KMS-11 (cell line): ENCODE measurements around the gene CAMTA1.

ENCODE experiments used
- H2AFZ ChIP-seq: fragments of 200-600 bp; sonication (generic); 2 replicates; pipeline ENCODE4 v1.6.1; 2016; ENCODE audit warnings: antibody characterized with exemption, mixed run types, low read depth
- H3K27ac ChIP-seq: fragments of 200-600 bp; sonication (generic); 2 replicates; pipeline ENCODE4 v1.6.1; 2016; ENCODE audit warnings: mild to moderate bottlenecking, mixed run types
- H3K27me3 ChIP-seq: fragments of 200-600 bp; sonication (generic); 2 replicates; pipeline ENCODE4 v1.6.1; 2017; ENCODE audit warnings: mild to moderate bottlenecking, low read depth, mixed run types, moderate library complexity; ENCODE audit not compliant: insufficient read depth
- H3K36me3 ChIP-seq: fragments of 200-600 bp; sonication (generic); 2 replicates; pipeline ENCODE4 v1.6.1; 2017; ENCODE audit warnings: mild to moderate bottlenecking, mixed run types; ENCODE audit not compliant: insufficient read depth
- H3K4me1 ChIP-seq: fragments of 200-600 bp; sonication (generic); 2 replicates; pipeline ENCODE4 v1.6.1; 2016; ENCODE audit warnings: mild to moderate bottlenecking, low read depth, mixed run types; ENCODE audit not compliant: poor library complexity, severe bottlenecking
- H3K4me2 ChIP-seq: fragments of 200-600 bp; sonication (generic); 2 replicates; pipeline ENCODE4 v1.7.0; 2016; ENCODE audit warnings: mild to moderate bottlenecking, mixed run types
- H3K4me3 ChIP-seq: fragments of 200-600 bp; sonication (generic); IDR thresholded peaks from 2 replicates; pipeline ENCODE4 v1.6.1; 2017; ENCODE audit warnings: low read depth, low read length, mixed read lengths; ENCODE audit not compliant: insufficient read depth
- H3K79me2 ChIP-seq: fragments of 200-600 bp; sonication (generic); 2 replicates; pipeline ENCODE4 v1.6.1; 2016; ENCODE audit warnings: low read depth, mixed run types; ENCODE audit not compliant: insufficient read depth
- H3K9ac ChIP-seq: fragments of 200-600 bp; sonication (generic); 2 replicates; pipeline ENCODE4 v1.6.1; 2016; ENCODE audit warnings: mild to moderate bottlenecking, mixed run types
- H4K20me1 ChIP-seq: fragments of 200-600 bp; sonication (generic); 2 replicates; pipeline ENCODE4 v1.6.1; 2016; ENCODE audit warnings: mild to moderate bottlenecking, mixed run types; ENCODE audit not compliant: insufficient read depth
- TF ChIP-seq, protein P1 (sequence below): fragments of 200-600 bp; sonication (generic); conservative IDR thresholded peaks from 2 replicates; pipeline ENCODE4 v1.6.1; 2017; ENCODE audit warnings: low read depth, mild to moderate bottlenecking, antibody characterized with exemption, low read length, moderate library complexity, mixed read lengths

Gene CAMTA1

DNA sequence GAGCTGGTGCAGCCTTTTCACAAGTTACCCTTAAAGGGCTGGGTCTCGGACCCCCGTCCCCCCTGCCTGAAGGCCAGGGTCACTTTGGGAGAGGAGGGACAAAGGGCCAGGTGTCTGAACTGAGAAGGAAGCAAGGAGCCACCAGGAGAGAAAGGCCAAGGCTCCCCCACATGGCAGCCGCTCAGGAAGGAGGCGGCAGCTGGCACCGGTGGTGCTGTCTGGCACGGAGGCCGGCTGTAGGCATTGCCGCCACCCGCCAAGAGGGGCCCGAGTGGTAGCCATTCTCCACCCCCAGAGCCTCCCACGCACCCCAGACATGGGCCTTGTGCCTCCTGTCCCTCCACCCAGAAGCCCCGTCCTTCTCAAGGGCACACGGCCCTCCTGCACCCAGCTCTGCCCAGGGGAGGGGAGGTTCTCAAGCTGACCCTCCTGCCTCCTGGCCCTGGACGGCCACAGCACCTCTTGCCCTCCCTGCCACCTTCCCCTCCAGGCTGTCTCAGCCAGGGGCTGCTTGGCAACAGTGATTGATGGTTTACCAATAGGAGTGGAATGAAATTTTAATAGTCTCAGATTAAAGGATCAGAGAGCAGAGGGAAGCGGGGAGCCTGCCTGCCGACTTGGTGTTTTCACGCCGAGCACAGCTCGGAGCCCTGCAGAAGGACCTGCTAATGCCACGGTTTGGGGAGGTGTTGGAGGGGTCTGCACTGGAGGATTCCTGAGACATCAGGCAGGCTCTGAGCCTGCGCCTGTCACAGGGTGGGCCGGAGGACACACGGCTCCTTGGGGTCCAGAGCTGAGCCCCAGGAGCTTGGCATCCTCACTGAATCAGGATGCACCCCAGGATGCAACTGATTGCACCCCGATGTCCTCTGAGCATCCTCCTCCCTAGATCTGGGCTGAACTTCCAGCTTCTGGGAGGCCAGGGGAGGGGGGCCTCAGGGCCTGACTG is 773.9 kb downstream of the CAMTA1 start:
- Histone ChIP-seq H3K4me2 (no peak overlapping the region), H3K4me1 (no peaks in the 10 kb centered on the region), H3K27ac (no peak overlapping the region), H3K4me3 (no peak overlapping the region), H2AFZ (no peak overlapping the region), H3K27me3 (peaks cover 61% of the 10 kb centered on the region), H3K79me2 (no peaks in the 10 kb centered on the region), H3K36me3 (no peaks in the 10 kb centered on the region), H4K20me1 (no peaks in the 10 kb centered on the region), H3K9ac (no peak overlapping the region)
- TF ChIP-seq, protein P1, sequence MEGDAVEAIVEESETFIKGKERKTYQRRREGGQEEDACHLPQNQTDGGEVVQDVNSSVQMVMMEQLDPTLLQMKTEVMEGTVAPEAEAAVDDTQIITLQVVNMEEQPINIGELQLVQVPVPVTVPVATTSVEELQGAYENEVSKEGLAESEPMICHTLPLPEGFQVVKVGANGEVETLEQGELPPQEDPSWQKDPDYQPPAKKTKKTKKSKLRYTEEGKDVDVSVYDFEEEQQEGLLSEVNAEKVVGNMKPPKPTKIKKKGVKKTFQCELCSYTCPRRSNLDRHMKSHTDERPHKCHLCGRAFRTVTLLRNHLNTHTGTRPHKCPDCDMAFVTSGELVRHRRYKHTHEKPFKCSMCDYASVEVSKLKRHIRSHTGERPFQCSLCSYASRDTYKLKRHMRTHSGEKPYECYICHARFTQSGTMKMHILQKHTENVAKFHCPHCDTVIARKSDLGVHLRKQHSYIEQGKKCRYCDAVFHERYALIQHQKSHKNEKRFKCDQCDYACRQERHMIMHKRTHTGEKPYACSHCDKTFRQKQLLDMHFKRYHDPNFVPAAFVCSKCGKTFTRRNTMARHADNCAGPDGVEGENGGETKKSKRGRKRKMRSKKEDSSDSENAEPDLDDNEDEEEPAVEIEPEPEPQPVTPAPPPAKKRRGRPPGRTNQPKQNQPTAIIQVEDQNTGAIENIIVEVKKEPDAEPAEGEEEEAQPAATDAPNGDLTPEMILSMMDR, result no peak

DNA sequence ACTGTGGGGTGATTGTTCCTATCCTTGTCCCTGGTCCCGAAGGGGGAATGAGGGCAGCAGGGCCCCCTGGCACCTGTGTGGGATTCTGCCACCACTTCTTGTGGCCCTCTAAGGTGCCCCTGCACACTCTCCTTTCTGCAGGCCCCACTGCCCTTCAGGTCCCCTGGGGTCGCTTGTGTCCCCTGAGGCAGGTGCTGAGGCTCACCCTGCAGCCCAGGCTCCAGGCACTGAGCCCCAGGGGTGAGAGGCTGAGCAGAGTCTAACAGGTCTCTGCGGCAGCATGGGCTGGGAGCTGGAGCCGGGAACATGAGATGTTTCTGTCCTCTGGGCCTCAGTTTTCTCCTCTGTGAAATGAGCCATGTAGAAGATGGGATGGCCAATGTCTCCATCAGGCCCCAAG is 774.9 kb downstream of the CAMTA1 start:
- no peaks in the 10 kb centered on the region for H4K20me1 ChIP-seq
- H3K9ac ChIP-seq, result no peak overlapping the region
- no peak overlapping the region for H3K27ac ChIP-seq
- H3K4me2 ChIP-seq, result no peak overlapping the region
- H3K79me2 ChIP-seq, result no peaks in the 10 kb centered on the region
- TF ChIP-seq, protein P1, result no peak
- H3K4me3 ChIP-seq, result no peak overlapping the region
- no peaks in the 10 kb centered on the region for H3K36me3 ChIP-seq
- H3K4me1 ChIP-seq, result no peaks in the 10 kb centered on the region
- no peak overlapping the region for H2AFZ ChIP-seq
- peaks cover 61% of the 10 kb centered on the region for H3K27me3 ChIP-seq

DNA sequence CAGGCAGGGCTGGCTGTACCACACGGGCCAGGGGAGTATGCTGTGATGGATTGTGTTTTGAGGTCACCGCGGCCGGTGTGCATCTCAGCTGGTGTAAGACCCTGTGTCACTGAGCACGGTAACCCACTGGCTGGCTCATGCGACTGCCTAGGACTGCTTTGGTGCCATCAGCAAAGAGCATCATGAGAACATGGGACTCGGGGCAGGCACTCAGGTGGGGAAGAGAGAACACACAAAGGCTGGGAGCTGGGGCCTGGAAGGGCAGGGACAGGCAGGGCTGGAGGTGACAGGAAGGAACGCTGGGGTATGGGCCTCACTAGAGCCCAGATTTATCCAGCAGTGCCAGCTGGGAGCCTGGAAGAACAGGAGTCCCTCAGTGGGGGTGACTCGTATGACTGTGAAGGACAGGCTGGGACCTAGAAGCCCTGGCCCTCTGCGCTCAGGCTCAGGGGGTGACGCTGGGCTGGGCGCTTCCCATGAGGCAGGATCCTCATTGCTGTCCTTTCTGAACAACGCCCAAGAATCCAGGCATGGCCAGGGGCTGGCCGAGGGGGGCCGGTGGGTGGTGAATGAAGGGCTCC is 775.4 kb downstream of the CAMTA1 start:
- no peak overlapping the region for H3K4me3 ChIP-seq
- no peak overlapping the region for H3K4me2 ChIP-seq
- TF ChIP-seq, protein P1, result no peak
- peaks cover 62% of the 10 kb centered on the region for H3K27me3 ChIP-seq
- no peaks in the 10 kb centered on the region for H3K4me1 ChIP-seq
- no peak overlapping the region for H3K27ac ChIP-seq
- H3K79me2 ChIP-seq, result no peaks in the 10 kb centered on the region
- no peaks in the 10 kb centered on the region for H3K36me3 ChIP-seq
- no peak overlapping the region for H2AFZ ChIP-seq
- no peak overlapping the region for H3K9ac ChIP-seq
- no peaks in the 10 kb centered on the region for H4K20me1 ChIP-seq

DNA sequence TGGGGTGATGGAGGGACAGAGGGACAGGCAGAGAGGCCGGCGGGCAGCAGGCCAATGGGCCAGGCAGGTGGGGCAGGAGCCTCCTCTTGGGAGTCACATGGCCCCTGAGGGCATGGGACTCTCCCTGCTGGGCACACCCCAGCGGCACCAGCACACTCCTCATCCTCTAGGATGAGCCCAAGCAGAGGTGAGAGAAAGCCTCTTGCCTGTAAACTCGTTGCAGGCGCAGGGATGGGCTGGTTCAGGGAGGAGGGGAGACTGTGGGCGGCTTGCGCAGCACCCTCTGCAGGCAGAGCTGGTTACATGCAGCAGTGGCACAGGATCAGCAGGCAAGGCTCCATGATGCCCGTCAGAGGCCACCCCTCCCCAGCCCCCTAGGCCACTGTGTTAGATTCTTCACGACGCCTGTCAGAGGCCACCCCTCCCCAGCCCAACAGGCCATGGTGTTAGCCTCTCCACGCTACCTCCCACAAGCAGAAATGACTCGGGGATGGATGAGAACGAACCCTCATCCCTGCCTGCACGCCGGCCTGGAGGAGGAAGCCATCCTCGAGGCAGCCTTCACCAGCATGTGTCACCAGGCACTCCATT is 776.2 kb downstream of the CAMTA1 start:
- H3K4me1 ChIP-seq, result no peaks in the 10 kb centered on the region
- H3K4me2 ChIP-seq, result no peak overlapping the region
- no peak overlapping the region for H2AFZ ChIP-seq

More for the DNA sequence above, 776.2 kb downstream of the CAMTA1 start:
- H3K4me3 ChIP-seq, result no peak overlapping the region
- peaks cover 59% of the 10 kb centered on the region for H3K27me3 ChIP-seq
- no peaks in the 10 kb centered on the region for H3K36me3 ChIP-seq
- H4K20me1 ChIP-seq, result no peaks in the 10 kb centered on the region
- no peak overlapping the region for H3K9ac ChIP-seq
- H3K79me2 ChIP-seq, result no peaks in the 10 kb centered on the region
- TF ChIP-seq, protein P1, result no peak
- H3K27ac ChIP-seq, result no peak overlapping the region
